Testis (tissue), 3 donors: ENCODE measurements around the gene PRCP. TPM values are rescaled to one million over a fixed set of nuclear protein-coding genes. Genes with fewer than 3 reads are reported as not detected.

Experiments used
- DNase-seq: peaks from one replicate; pipeline ENCODE4 v3.0.0-alpha.2; 2019
- H3K27ac ChIP-seq, 2 donors: fragments of 200-600 bp; sonication (generic); one replicate each; pipeline ENCODE4 v1.5.1; 2019
- H3K27me3 ChIP-seq: fragments of 200-600 bp; sonication (generic); one replicate; pipeline ENCODE4 v1.5.1; 2019
- H3K36me3 ChIP-seq: fragments of 200-600 bp; sonication (generic); one replicate; pipeline ENCODE4 v1.5.1; 2017; ENCODE audit warnings: low read depth; ENCODE audit errors: missing control alignments
- H3K4me1 ChIP-seq: fragments of 200-600 bp; sonication (generic); one replicate; pipeline ENCODE4 v1.5.1; 2019
- H3K4me3 ChIP-seq, 2 donors: fragments of 200-600 bp; sonication (generic); one replicate each; pipeline ENCODE4 v1.5.1; 2017 to 2019
- H3K9me3 ChIP-seq: fragments of 200-600 bp; sonication (generic); one replicate; pipeline ENCODE4 v1.5.1; 2017
- CTCF ChIP-seq, 3 experiments: fragments of 450-650 bp in 2 of 3; fragments of 200-600 bp in 1 of 3; sonication (generic) in 1 of 3; IDR thresholded peaks; one replicate each; pipeline ENCODE4 v1.5.1; 2016 to 2019; ENCODE audit warnings: antibody characterized with exemption in 3 of 3, mild to moderate bottlenecking in 2 of 3, moderate library complexity in 1 of 3
- POLR2A ChIP-seq: fragments of 450-650 bp; IDR thresholded peaks from one replicate; pipeline ENCODE4 v1.6.1; 2017; ENCODE audit warnings: antibody characterized with exemption, mild to moderate bottlenecking, moderate library complexity
- WGBS, 2 donors: methylation state at CpG; one replicate each; pipeline ENCODE4 v1.1.5; 2018; 5-methylcytosine and 5-hydroxymethylcytosine counted together
- intact Hi-C: fragments of 100-400 bp; cut with DNase I; formaldehyde crosslinking; loops from one replicate; pipeline ENCODE4 v1.15.1; 2023; ENCODE audit warnings: low total_unique reads
- polyA plus RNA-seq: library from polyadenylated mRNA; stranded (reverse); fragments of 350-450 nt; fragmentation: Illumina TruSeq; extraction: RNeasy Lipid Tissue Mini Kit (QIAGEN cat#74804); gene quantifications from one replicate; pipeline ENCODE4 v1.2.3, GENCODE V29; 2014; ENCODE audit warnings: low read depth, low replicate concordance; ENCODE audit not compliant: insufficient read depth
- total RNA-seq, 2 donors: library from RNA; depleted of rRNA; stranded (reverse); fragments of >200 nt; gene quantifications; one replicate each; pipeline ENCODE4 v1.2.3, GENCODE V29; 2016

The PRCP gene
- total and polyA plus RNA-seq, 3 donors from 2014 or later, result 41.3 to 118 (median 46.9) TPM

GRCh38 chr11:82902880-82903279, 2.6 kb upstream of the PRCP start:
- Histone ChIP-seq H3K4me1 (peaks cover 9% of the 10 kb centered on the region), H3K4me3 (no peak overlapping the region), H3K36me3 (no peaks in the 10 kb centered on the region), H3K27me3 (no peaks in the 10 kb centered on the region), H3K9me3 (no peaks in the 10 kb centered on the region), H3K27ac (no peak overlapping the region)
- DNase-seq, result no peak
- TF ChIP-seq POLR2A (no peak), CTCF (IDR thresholded peaks at IDR 0.05) (no peak)
- intact Hi-C loops, result loop anchor here (10.0 kb wide), 2 partner anchors 172 to 292 kb away; partner anchors contain the start of genes ANKRD42 and RAB30
- WGBS, 2 donors, result 64 to 73% methylated on average over 3 of the region's 3 CpGs

GRCh38 chr11:82901922-82902485, 1.8 kb upstream of the PRCP start:
- DNase-seq, result no peak
- Histone ChIP-seq H3K9me3 (no peaks in the 10 kb centered on the region), H3K36me3 (no peaks in the 10 kb centered on the region), H3K27me3 (no peaks in the 10 kb centered on the region), H3K27ac (no peak overlapping the region), H3K4me1 (peaks cover 9% of the 10 kb centered on the region), H3K4me3 (peak overlapping the region; percentile 78 to 90)
- TF ChIP-seq POLR2A (no peak), CTCF (IDR thresholded peaks at IDR 0.05) (no peak)
- WGBS, 2 donors, result 2% methylated on average over 14 to 15 of the region's 15 CpGs
- intact Hi-C loops, result loop anchor here (10.0 kb wide), 2 partner anchors 173 to 293 kb away; partner anchors contain the start of genes ANKRD42 and RAB30

GRCh38 chr11:82901165-82901921, 1.1 kb upstream of the PRCP start, which contains the start of gene DDIAS:
DDIAS (plus strand) TSS chr11:82901736; CDS start chr11:82914739, 13,003 bp downstream.
- H3K4me3 ChIP-seq, result peak within 1 kb of the TSS; percentile 78 to 90
- 0 to 1% methylated on average over 29 to 49 of the region's 49 CpGs for WGBS, 2 donors
- no peak for TF ChIP-seq CTCF (IDR thresholded peaks at IDR 0.05)
- TF ChIP-seq POLR2A, result peak; percentile 51
- no peaks in the 10 kb centered on the region for H3K36me3 ChIP-seq
- H3K4me1 ChIP-seq, result peaks cover 9% of the 10 kb centered on the region
- DNase-seq, result peak; percentile 99
- H3K27ac ChIP-seq, result peak within 1 kb of the TSS; percentile 94 to 95
- no peaks in the 10 kb centered on the region for H3K27me3 ChIP-seq
- intact Hi-C loops, result loop anchor here (10.0 kb wide), 2 partner anchors 173 to 293 kb away; partner anchors contain the start of genes ANKRD42 and RAB30
- no peaks in the 10 kb centered on the region for H3K9me3 ChIP-seq

- TF ChIP-seq CTCF (IDR thresholded peaks at IDR 0.05) (no peak), POLR2A (no peak)
- H3K36me3 ChIP-seq, result no peaks in the 10 kb centered on the region
- no peak for DNase-seq
- intact Hi-C loops, result loop anchor here (10.0 kb wide), 2 partner anchors 175 to 295 kb away; partner anchors contain the start of genes ANKRD42 and RAB30
- peak overlapping the region; percentile 94 to 95 for H3K27ac ChIP-seq
- no peaks in the 10 kb centered on the region for H3K9me3 ChIP-seq
- peak overlapping the region; percentile 78 to 90 for H3K4me3 ChIP-seq
- H3K27me3 ChIP-seq, result no peaks in the 10 kb centered on the region
- peaks cover 9% of the 10 kb centered on the region for H3K4me1 ChIP-seq
- 0% methylated on average over 10 to 11 of the region's 11 CpGs for WGBS, 2 donors
Observed at GRCh38 chr11:82899957-82900276, 313 bp downstream of the PRCP start.
